CD4-positive, alpha-beta T cell (primary cell): ENCODE measurements around the gene AXIN2. TPM values are rescaled to one million over a fixed set of nuclear protein-coding genes. Genes with fewer than 3 reads are reported as not detected.

Experiments
- ATAC-seq: fragments of 200-7000 bp; cut with Tn5 transposase; one replicate; pipeline ENCODE4 v1.10.0; 2022; ENCODE audit warnings: mild to moderate bottlenecking; ENCODE audit not compliant: poor library complexity
- CTCF ChIA-PET: fragments of 350-600 bp; sonication (Branson Sonifier 250); formaldehyde crosslinking; loops from one replicate; lab custom pipeline; 2021; ENCODE audit warnings: antibody characterized with exemption, inconsistent platforms; lab: Charles Lee
- POLR2A ChIA-PET: fragments of 350-600 bp; sonication (Branson Sonifier 250); formaldehyde crosslinking; loops from one replicate; lab custom pipeline; 2021; ENCODE audit warnings: antibody characterized with exemption, inconsistent platforms; lab: Charles Lee
- DNase-seq, 14 experiments: peaks; one replicate each; pipeline ENCODE4 v3.0.0-alpha.2; 2013 to 2020; ENCODE audit warnings: mixed read lengths in 2 of 14
- H3K27ac ChIP-seq, 2 donors: one replicate each; pipeline versions ENCODE4 v1.5.1 to v1.7.0; 2013; ENCODE audit warnings: low read length in 2 of 2, low read depth in 1 of 2, mild to moderate bottlenecking in 1 of 2
- H3K27me3 ChIP-seq, 2 experiments: 1 replicate in 1 of 2; 2 replicates in 1 of 2; pipeline versions ENCODE4 v1.6.1 to v1.7.0; 2013; ENCODE audit warnings: low read length in 2 of 2, control low read depth in 1 of 2, mild to moderate bottlenecking in 1 of 2, moderate library complexity in 1 of 2; ENCODE audit not compliant: insufficient read depth in 2 of 2, control insufficient read depth in 1 of 2
- H3K36me3 ChIP-seq: one replicate; pipeline ENCODE4 v1.6.1; 2013; ENCODE audit warnings: low read length, control low read depth; ENCODE audit not compliant: insufficient read depth
- H3K4me1 ChIP-seq: one replicate; pipeline ENCODE4 v1.6.1; 2013; ENCODE audit warnings: low read length, control low read depth; ENCODE audit not compliant: insufficient read depth
- H3K4me3 ChIP-seq: one replicate; pipeline ENCODE4 v1.5.1; 2013; ENCODE audit warnings: mild to moderate bottlenecking, low read length, moderate library complexity
- H3K9me3 ChIP-seq, 2 experiments: 1 replicate in 1 of 2; 2 replicates in 1 of 2; pipeline versions ENCODE4 v1.6.1 to v1.7.0; 2013; ENCODE audit warnings: low read length in 2 of 2, mild to moderate bottlenecking in 2 of 2, control low read depth in 1 of 2, moderate library complexity in 1 of 2; ENCODE audit not compliant: control insufficient read depth in 1 of 2, insufficient read depth in 1 of 2
- H3K27ac Mint-ChIP-seq: one replicate; pipeline ENCODE4 v1.8.0; 2020; ENCODE audit warnings: mixed read lengths
- H3K27me3 Mint-ChIP-seq: one replicate; pipeline ENCODE4 v1.8.0; 2021; ENCODE audit warnings: mixed read lengths
- H3K36me3 Mint-ChIP-seq: one replicate; pipeline ENCODE4 v1.8.0; 2021; ENCODE audit warnings: low read depth, mixed read lengths
- H3K4me1 Mint-ChIP-seq: one replicate; pipeline ENCODE4 v1.8.0; 2021; ENCODE audit warnings: low read depth, mixed read lengths
- H3K4me3 Mint-ChIP-seq: one replicate; pipeline ENCODE4 v1.8.0; 2020; ENCODE audit warnings: mild to moderate bottlenecking, mixed read lengths
- H3K9me3 Mint-ChIP-seq: one replicate; pipeline ENCODE4 v1.8.0; 2020; ENCODE audit warnings: mixed read lengths
- CTCF ChIP-seq: fragments of 200-600 bp; IDR thresholded peaks from one replicate; pipeline ENCODE4 v1.8.0; 2022; ENCODE audit warnings: antibody characterized with exemption, mild to moderate bottlenecking
- intact Hi-C, 2 experiments: fragments of 100-400 bp; cut with DNase I in 1 of 2; cut with micrococcal nuclease in 1 of 2; formaldehyde crosslinking; loops; one replicate each; pipeline versions ENCODE4 v1.15.1 to v1.9.0; 2023 to 2025; cut with DNase I, micrococcal nuclease
- total RNA-seq, 174 experiments: library from RNA in 2 of 174; stranded (reverse) in 2 of 174; gene quantifications; one replicate each; pipeline ENCODE4 v1.2.3 and lab custom pipeline; 2021 to 2026

The AXIN2 gene
- total RNA-seq, 2 experiments from 2014 or later, result 47.9 to 49.8 TPM

- H3K4me3 Mint-ChIP-seq, result peak overlapping the region; percentile 30
- no peak overlapping the region for H3K4me3 ChIP-seq
Observed at GRCh38 chr17:65551267-65552040, 10.0 kb downstream of the AXIN2 start.

GRCh38 chr17:65550758-65551157, 10.7 kb downstream of the AXIN2 start:
- Histone ChIP-seq H3K27me3 (no peaks in the 10 kb centered on the region), H3K4me1 (peaks cover 48% of the 10 kb centered on the region), H3K4me3 (no peak overlapping the region), H3K9me3 (no peaks in the 10 kb centered on the region), H3K27ac (no peak overlapping the region), H3K36me3 (peaks cover 60% of the 10 kb centered on the region)
- Mint-ChIP-seq H3K4me1 (peaks cover 62% of the 10 kb centered on the region), H3K4me3 (peak overlapping the region; percentile 30), H3K27me3 (no peaks in the 10 kb centered on the region), H3K27ac (peak overlapping the region; percentile 24), H3K36me3 (peaks cover 77% of the 10 kb centered on the region), H3K9me3 (no peaks in the 10 kb centered on the region)
- TF ChIP-seq CTCF, result no peak
- CTCF ChIA-PET, result interaction anchor here (0.6 kb wide), 1 partner anchor 1708 kb away, joined by 4 read pairs; no protein-coding TSS in a partner anchor
- ATAC-seq (no peak), DNase-seq (no peak)
- POLR2A ChIA-PET, result interaction anchor here (0.6 kb wide), 1 partner anchor 112 kb away, joined by 3 read pairs; no protein-coding TSS in a partner anchor
- intact Hi-C loops, result loop anchor here (5.0 to 10.0 kb wide), 2 partner anchors 204 to 242 kb away; no protein-coding TSS in a partner anchor

More at GRCh38 chr17:65551267-65552040, 10.0 kb downstream of the AXIN2 start:
- TF ChIP-seq CTCF, result no peak
- Mint-ChIP-seq H3K27me3 (no peaks in the 10 kb centered on the region), H3K4me1 (peaks cover 58% of the 10 kb centered on the region), H3K36me3 (peaks cover 72% of the 10 kb centered on the region), H3K27ac (peak overlapping the region; percentile 27), H3K9me3 (no peaks in the 10 kb centered on the region)
- ATAC-seq (no peak), DNase-seq (no peak)
- Histone ChIP-seq H3K4me1 (peaks cover 43% of the 10 kb centered on the region), H3K9me3 (no peaks in the 10 kb centered on the region), H3K27me3 (no peaks in the 10 kb centered on the region), H3K27ac (no peak overlapping the region), H3K36me3 (peaks cover 55% of the 10 kb centered on the region)
- POLR2A ChIA-PET, result no interaction called here
- intact Hi-C loops, result loop anchor here (5.0 to 10.0 kb wide), 2 partner anchors 203 to 241 kb away; no protein-coding TSS in a partner anchor
- CTCF ChIA-PET, result interaction anchor here (0.6 kb wide), 1 partner anchor 1707 kb away, joined by 4 read pairs; no protein-coding TSS in a partner anchor

GRCh38 chr17:65550075-65550662, 11.3 kb downstream of the AXIN2 start:
- no peak for TF ChIP-seq CTCF
- DNase-seq (no peak), ATAC-seq (no peak)
- H3K9me3 ChIP-seq, result no peaks in the 10 kb centered on the region
- H3K36me3 Mint-ChIP-seq, result peaks cover 83% of the 10 kb centered on the region
- H3K36me3 ChIP-seq, result peaks cover 63% of the 10 kb centered on the region
- peaks cover 48% of the 10 kb centered on the region for H3K4me1 ChIP-seq
- H3K4me3 ChIP-seq, result no peak overlapping the region
- H3K27ac Mint-ChIP-seq, result peak overlapping the region; percentile 24
- ChIA-PET POLR2A (interaction anchor here (0.6 kb wide), 1 partner anchor 112 kb away, joined by 3 read pairs; no protein-coding TSS in a partner anchor), CTCF (no interaction called here)
- H3K9me3 Mint-ChIP-seq, result no peaks in the 10 kb centered on the region
- H3K27ac ChIP-seq, result no peak overlapping the region
- no peaks in the 10 kb centered on the region for H3K27me3 Mint-ChIP-seq
- intact Hi-C loops, result loop anchor here (5.0 to 10.0 kb wide), 2 partner anchors 205 to 242 kb away; no protein-coding TSS in a partner anchor
- H3K4me3 Mint-ChIP-seq, result peak overlapping the region; percentile 21
- peaks cover 64% of the 10 kb centered on the region for H3K4me1 Mint-ChIP-seq
- H3K27me3 ChIP-seq, result no peaks in the 10 kb centered on the region
